Endothelial cell of umbilical vein (primary cell): ENCODE data around the gene NPFFR2. TPM values are rescaled to one million over a fixed set of nuclear protein-coding genes. Genes with fewer than 3 reads are reported as not detected.

ENCODE experiments used
- Bru-seq: library from RNA; stranded (reverse); fragments of 400-500 nt; gene quantifications from one replicate; lab custom pipeline; 2021; lab: Mats Ljungman, UMichigan
- BruChase-seq, 2 experiments: library from RNA; stranded (reverse); fragments of 400-500 nt; gene quantifications; one replicate each; lab custom pipeline; 2021; lab: Mats Ljungman, UMichigan
- BruUV-seq: library from RNA; stranded (reverse); fragments of 400-500 nt; replicated peaks from 2 replicates; lab custom pipeline; 2021; lab: Mats Ljungman, UMichigan
- CTCF ChIA-PET: fragments of 300-600, 350-600 bp; sonication (Branson Sonifier 250); formaldehyde crosslinking; loops from one replicate; lab custom pipeline; 2021; ENCODE audit warnings: antibody characterized with exemption, inconsistent platforms; lab: Charles Lee
- POLR2A ChIA-PET: fragments of 300-600, 350-600 bp; sonication (Branson Sonifier 250); formaldehyde crosslinking; loops from one replicate; lab custom pipeline; 2021; ENCODE audit warnings: antibody characterized with exemption, inconsistent platforms; lab: Charles Lee
- DNase-seq: peaks from one replicate; pipeline ENCODE4 v3.0.0-alpha.2; 2011; ENCODE audit warnings: low read depth, low spot score
- FAIRE-seq: peaks from 2 replicates; lab custom pipeline; 2011; peaks lifted over from hg19 to GRCh38; lab: Jason Lieb, UNC
- H2AFZ ChIP-seq: 2 replicates; pipeline ENCODE4 v1.6.0; 2012; ENCODE audit warnings: low read depth, low read length, control low read depth, inconsistent platforms
- H3K27ac ChIP-seq: 2 replicates; pipeline ENCODE4 v1.5.1; 2011; ENCODE audit warnings: low read depth, mild to moderate bottlenecking, control low read depth, low read length, moderate library complexity; ENCODE audit not compliant: insufficient read depth
- H3K27me3 ChIP-seq, 2 experiments: 2 replicates each; pipeline versions ENCODE4 v1.6.0 to v1.6.1; 2011; ENCODE audit warnings: low read length in 2 of 2, mixed read lengths in 1 of 2; ENCODE audit not compliant: control insufficient read depth in 2 of 2, insufficient read depth in 2 of 2
- H3K36me3 ChIP-seq, 2 experiments: 2 replicates in 1 of 2; 3 replicates in 1 of 2; pipeline ENCODE4 v1.5.1; 2011; ENCODE audit warnings: low read length in 2 of 2, mild to moderate bottlenecking in 1 of 2, moderate library complexity in 1 of 2; ENCODE audit not compliant: control insufficient read depth in 2 of 2, insufficient read depth in 2 of 2; ENCODE audit errors: extremely low read depth in 1 of 2
- H3K4me1 ChIP-seq: 3 replicates; pipeline ENCODE4 v1.5.1; 2011; ENCODE audit warnings: mild to moderate bottlenecking, low read length; ENCODE audit not compliant: control insufficient read depth, insufficient read depth; ENCODE audit errors: extremely low read depth
- H3K4me2 ChIP-seq: 2 replicates; pipeline ENCODE4 v1.6.1; 2011; ENCODE audit warnings: low read length, control low read depth, mixed read lengths; ENCODE audit not compliant: insufficient read depth
- H3K4me3 ChIP-seq, 3 experiments: fragments of 200-600 bp in 1 of 3; sonication (generic), shearing (Covaris generic) in 1 of 3; replicated peaks in 1 of 3; 2 replicates each; pipeline ENCODE4 v1.5.1; 2011 to 2016; ENCODE audit warnings: control low read depth in 3 of 3, low read length in 3 of 3, mild to moderate bottlenecking in 2 of 3, inconsistent platforms in 1 of 3, low read depth in 1 of 3, moderate library complexity in 1 of 3; ENCODE audit not compliant: insufficient read depth in 1 of 3
- H3K79me2 ChIP-seq: 2 replicates; pipeline ENCODE4 v1.6.0; 2012; ENCODE audit warnings: low read length, inconsistent platforms; ENCODE audit not compliant: control insufficient read depth, insufficient read depth
- H3K9ac ChIP-seq: replicated peaks from 2 replicates; pipeline ENCODE3; 2011; ENCODE audit warnings: low read length, control low read depth; ENCODE audit not compliant: insufficient read depth; ENCODE audit errors: extremely low read depth
- H3K9me1 ChIP-seq: replicated peaks from 3 replicates; pipeline ENCODE4 v1.6.0; 2011; ENCODE audit warnings: mild to moderate bottlenecking, low read length; ENCODE audit not compliant: control insufficient read depth, insufficient read depth; ENCODE audit errors: extremely low read depth
- H3K9me3 ChIP-seq: replicated peaks from 2 replicates; pipeline ENCODE4 v1.5.1; 2012; ENCODE audit warnings: low read length, inconsistent platforms; ENCODE audit not compliant: control insufficient read depth, insufficient read depth
- H4K20me1 ChIP-seq: replicated peaks from 2 replicates; pipeline ENCODE3; 2011; ENCODE audit warnings: mild to moderate bottlenecking, low read length; ENCODE audit not compliant: control insufficient read depth, insufficient read depth; ENCODE audit errors: extremely low read depth
- EZH2 ChIP-seq: IDR thresholded peaks from 2 replicates; pipeline ENCODE4 v1.6.1; 2012; ENCODE audit warnings: borderline replicate concordance, low read depth, mild to moderate bottlenecking, moderate library complexity, low read length, inconsistent platforms; ENCODE audit not compliant: severe bottlenecking
- FOS ChIP-seq: IDR thresholded peaks from 2 replicates; pipeline ENCODE4 v1.6.1; 2011; ENCODE audit warnings: mild to moderate bottlenecking, low read length, moderate library complexity, borderline replicate concordance; ENCODE audit not compliant: insufficient read depth
- dilution Hi-C: fragments of 300-500 bp; cut with MboI; formaldehyde crosslinking; loops from one replicate; pipeline ENCODE4 v1.15.0; 2019; ENCODE audit warnings: low sequenced_read_pairs; ENCODE audit not compliant: extremely low pct_ligation_motif_present
- intact Hi-C: fragments of 100-400 bp; cut with micrococcal nuclease; formaldehyde crosslinking; loops from one replicate; pipeline ENCODE4 v1.10.0; 2022
- long read RNA-seq: library from polyadenylated mRNA; stranded (forward); transcript quantifications from one replicate; pipeline ENCODE4 v2.0.0, GENCODE V29; 2021
- polyA minus RNA-seq, 3 experiments: library from RNA; depleted of rRNA, polyadenylated mRNA; stranded (reverse); fragments of >200 nt; gene quantifications; 1 replicate in 1 of 3; 2 replicates in 2 of 3; pipeline ENCODE4 v1.2.3, GENCODE V29; 2011
- polyA plus RNA-seq, 4 experiments: library from polyadenylated mRNA; depleted of rRNA in 3 of 4; stranded (reverse) in 3 of 4; unstranded in 1 of 4; fragments of >200 nt; gene quantifications; 2 replicates each; pipeline versions ENCODE4 v1.2.1 to v1.2.3, GENCODE V29; 2011 to 2012; ENCODE audit warnings: missing spikeins in 1 of 4
- total RNA-seq: library from RNA; stranded (reverse); gene quantifications from 2 replicates; pipeline ENCODE4 v1.2.3, GENCODE V29; 2021

Gene NPFFR2
- total RNA-seq (0.23 TPM in 1 of 2 replicates, not detected in the other), polyA plus RNA-seq (0.06 and 0.13 TPM in 2 replicates), polyA minus RNA-seq (0.51 and 0.80 TPM in 2 replicates), Bru-seq, nascent RNA (percentile 15 among the genes with signal in this experiment), BruChase-seq, experiment 1, labeled RNA remaining after a 6-hour chase (percentile 12 among the genes with signal in this experiment), BruChase-seq, experiment 2, labeled RNA remaining after a 2-hour chase (percentile 13 among the genes with signal in this experiment)
- 0.08 and 0.14 TPM in 2 replicates for polyA plus RNA-seq (2011; cell fraction: cytosol; rRNA removed)
- 0.16 TPM in 1 of 2 replicates, not detected in the other for polyA plus RNA-seq (2011; cell fraction: nucleus; rRNA removed)
- polyA plus RNA-seq (2012) = not detected in 2 replicates
- polyA minus RNA-seq (2011; cell fraction: cytosol; rRNA and poly(A)+ RNA removed) = not detected
- polyA minus RNA-seq (2011; cell fraction: nucleus; rRNA and poly(A)+ RNA removed) = not detected in 2 replicates
- long read RNA-seq, partial matches to known transcripts = 0 of 1 reads
- long read RNA-seq, other reads (novel, unspliced or antisense) = 0 of 1 reads

DNA sequence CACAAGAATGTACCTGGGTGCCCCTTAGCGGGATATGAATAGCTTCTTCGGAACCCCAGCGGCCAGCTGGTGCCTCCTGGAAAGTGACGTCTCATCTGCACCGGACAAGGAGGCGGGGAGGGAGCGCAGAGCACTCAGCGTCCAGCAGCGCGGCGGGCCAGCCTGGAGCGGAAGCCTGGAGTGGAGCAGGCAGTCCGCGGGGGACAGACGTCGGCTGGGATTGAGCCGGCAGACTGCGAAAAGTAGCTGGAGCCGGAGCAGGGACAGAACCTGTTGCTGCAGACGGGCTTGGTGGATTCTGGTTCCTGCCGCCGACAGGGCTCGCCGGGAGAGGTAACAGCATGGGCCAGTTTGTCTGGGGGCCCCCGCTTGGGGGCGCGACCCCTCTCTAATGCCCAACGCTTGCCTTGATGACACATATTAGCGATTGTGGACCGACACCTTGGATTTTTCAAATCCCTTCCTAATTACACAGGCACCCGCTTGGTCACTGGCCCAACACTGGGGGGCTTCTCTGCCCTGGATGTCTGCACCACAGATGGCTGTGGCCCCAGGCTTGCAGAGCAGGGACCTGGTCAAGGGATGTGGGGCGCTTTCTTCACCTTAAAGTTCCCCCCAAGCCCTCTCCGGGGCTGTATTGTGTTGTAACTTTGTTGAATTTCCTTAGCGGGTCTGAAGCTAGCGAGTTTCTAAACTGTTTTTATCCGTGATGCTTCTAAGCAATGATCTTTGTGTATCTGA lies at the start of gene NPFFR2:
Gene NPFFR2, plus strand, starts transcription at position 133 of the 741 bp plus-strand sequence. CDS start 96,592 bp downstream, outside the sequence.
- H3K9me1 ChIP-seq = no peaks in the 10 kb centered on the region
- no peaks in the 10 kb centered on the region for H4K20me1 ChIP-seq
- no peak within 1 kb of the TSS for H3K27ac ChIP-seq
- CTCF ChIA-PET = interaction anchor here (1.0 kb wide), 1 partner anchor 22 kb away, joined by 3 read pairs; no protein-coding TSS in a partner anchor
- no peaks in the 10 kb centered on the region for H3K4me1 ChIP-seq
- BruUV-seq = no TSS peak
- peak within 1 kb of the TSS in 2 of 3 experiments; percentile 13 to 16 for H3K4me3 ChIP-seq
- TF ChIP-seq FOS (no peak), EZH2 (peak; percentile 12)
- H3K79me2 ChIP-seq = no peaks in the 10 kb centered on the region
- POLR2A ChIA-PET = no interaction called here
- H3K27me3 ChIP-seq = peaks cover 2 to 16% of the 10 kb centered on the region in 2 experiments
- DNase-seq (peak; percentile 20), FAIRE-seq (peak; percentile 12)
- H2AFZ ChIP-seq = no peak within 1 kb of the TSS
- H3K9me3 ChIP-seq = no peaks in the 10 kb centered on the region
- dilution Hi-C loops (no loop called here), intact Hi-C loops (no loop called here)
- peak within 1 kb of the TSS; percentile 8 for H3K4me2 ChIP-seq
- H3K36me3 ChIP-seq = no peaks in the 10 kb centered on the region
- H3K9ac ChIP-seq = no peak within 1 kb of the TSS
